ENCODE data around the gene MYCBP.

GRCh38 chr1:38852780-38853179, 20.4 kb downstream of the MYCBP start:
- TF ChIP-seq CTCF (IDR thresholded peaks at IDR 0.05) = no peak
- no peak for TF ChIP-seq POLR2AphosphoS5 (IDR thresholded peaks at IDR 0.05)
- TF ChIP-seq POLR2A (IDR thresholded peaks at IDR 0.05) = no peak
- TF ChIP-seq EP300 (IDR thresholded peaks at IDR 0.05; ENCODE audit: low read depth) = no peak

Measured in transverse colon (tissue), 4 donors.